Stimulated activated CD8-positive, alpha-beta memory T cell treated with anti-CD3 and anti-CD28 coated beads, Interleukin-15, amount 100 ng/mL, for 1 hour (primary cell): ENCODE data around the gene FXN.
"Not testable (repeated sequence)": the region's sequence is repeated elsewhere in the genome, so short reads cannot be mapped to it uniquely, and the experiment has no call there.

Experiments used
- DNase-seq: peaks from one replicate; pipeline ENCODE4 v3.0.0-alpha.2; 2020; ENCODE audit warnings: low read depth

FXN gene

DNA sequence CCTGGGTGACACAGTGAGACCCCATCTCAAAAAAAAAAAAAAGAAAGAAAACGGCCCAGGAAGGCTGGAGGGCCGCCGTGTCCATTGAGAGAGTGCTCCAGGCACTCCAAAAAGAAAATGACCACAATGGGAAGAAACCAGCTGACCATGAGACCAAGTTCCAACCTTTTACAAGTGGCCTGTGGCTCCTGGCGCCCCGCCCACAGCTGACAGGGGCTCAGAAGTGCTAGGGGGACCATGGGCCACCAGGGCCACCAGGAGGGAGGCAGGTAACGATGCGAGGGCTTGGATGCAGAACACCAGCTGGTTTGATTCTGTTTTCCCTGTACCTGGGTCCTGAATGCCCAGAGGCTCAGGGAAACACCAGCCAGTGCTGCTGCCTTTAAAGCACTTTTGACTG, 34.6 kb downstream of the FXN start:
- DNase-seq, result no peak

DNA sequence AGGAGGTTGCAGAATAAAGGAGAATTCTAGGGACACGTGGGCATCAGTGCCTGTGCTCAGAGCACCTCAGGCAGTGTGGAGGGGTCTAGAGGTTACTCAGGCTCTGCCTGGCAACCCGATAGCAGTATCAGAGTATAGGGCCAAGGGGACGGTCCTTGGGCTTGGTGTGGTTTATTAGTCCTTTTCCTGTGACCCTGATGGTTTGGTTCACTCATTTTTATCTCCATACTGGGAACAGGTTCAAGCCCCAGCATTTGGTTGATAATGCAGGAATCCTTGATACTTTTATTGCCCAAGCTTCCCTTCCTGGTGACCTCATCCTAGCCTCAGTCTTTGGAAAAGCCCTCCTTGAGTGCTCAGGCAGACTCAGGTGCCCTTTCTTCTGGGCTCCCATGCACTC, 35.5 kb downstream of the FXN start:
- no peak for DNase-seq

GRCh38 chr9:69073103-69073502, 37.6 kb downstream of the FXN start:
- DNase-seq, result no peak

- DNase-seq, result no peak
Observed at GRCh38 chr9:69074801-69075200, 39.2 kb downstream of the FXN start.

- no peak for DNase-seq
Observed at GRCh38 chr9:69076550-69076949, 41.0 kb downstream of the FXN start.

DNA sequence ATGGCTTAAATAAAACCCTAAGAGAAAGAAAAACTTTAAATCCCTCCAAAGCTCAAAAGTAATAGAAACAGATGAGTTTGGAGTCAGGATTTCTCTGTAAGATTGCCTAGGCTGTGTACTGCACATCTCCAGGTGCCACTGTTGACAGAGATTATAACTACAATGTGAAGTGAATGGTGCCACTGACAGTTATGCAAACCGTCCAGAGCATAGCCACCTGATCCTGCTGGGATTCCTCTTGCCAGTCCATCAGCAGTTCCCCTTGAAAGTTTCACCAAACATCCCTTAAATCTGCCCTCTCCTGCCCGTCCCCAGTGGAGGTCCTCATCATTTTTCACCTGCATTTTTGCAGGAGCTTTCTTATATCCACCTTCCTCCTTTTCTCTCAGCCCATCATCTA, 42.5 kb downstream of the FXN start:
- DNase-seq, result no peak

- no peak for DNase-seq
Observed at GRCh38 chr9:69078581-69078980, 43.0 kb downstream of the FXN start.

- no peak for DNase-seq
Observed at GRCh38 chr9:69079186-69079585, 43.6 kb downstream of the FXN start.

DNA sequence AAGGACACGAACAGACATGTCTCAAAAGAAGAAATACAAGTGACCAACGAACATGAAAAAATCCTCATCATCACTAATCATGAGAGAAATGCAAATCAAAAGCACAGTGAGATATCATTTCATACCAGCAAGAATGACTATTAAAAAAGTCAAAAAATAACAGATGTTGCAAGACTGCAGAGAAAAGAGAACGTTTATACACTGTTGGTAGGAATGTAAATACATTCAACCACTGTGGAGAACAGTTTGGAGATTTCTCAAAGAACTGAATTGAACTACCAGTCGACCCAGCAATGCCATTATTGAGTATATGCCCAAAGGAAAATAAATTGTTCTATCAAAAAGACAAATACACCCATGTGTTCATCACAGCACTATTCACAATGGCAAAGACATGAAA, 45.7 kb downstream of the FXN start:
- no peak for DNase-seq

GRCh38 chr9:69083321-69083720, 47.8 kb downstream of the FXN start:
- DNase-seq, result no peak

GRCh38 chr9:69085569-69086283, 50.2 kb downstream of the FXN start:
- DNase-seq, result no peak

DNA sequence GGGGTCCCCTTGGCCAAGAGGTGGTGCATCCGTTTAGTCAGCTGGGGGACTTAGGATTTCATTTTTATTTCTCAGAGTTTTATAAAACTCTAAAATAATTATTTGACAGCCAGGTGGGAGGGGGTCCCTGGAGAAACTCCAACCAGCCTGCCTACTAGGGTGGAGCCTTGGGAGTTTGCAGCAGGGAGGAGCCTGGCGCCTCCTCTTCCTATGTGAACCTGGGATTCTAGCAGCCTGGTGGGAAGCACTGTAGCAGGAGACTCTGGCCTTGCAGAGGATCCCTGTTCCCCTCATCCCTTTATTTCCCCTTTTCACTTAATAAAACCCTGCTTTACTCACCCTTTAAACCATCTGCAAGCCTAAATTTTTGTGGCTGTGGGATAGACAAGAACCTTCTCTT, 50.8 kb downstream of the FXN start:
- DNase-seq, result no peak

- DNase-seq, result no peak
Observed at GRCh38 chr9:69086769-69087168, 51.2 kb downstream of the FXN start.

DNA sequence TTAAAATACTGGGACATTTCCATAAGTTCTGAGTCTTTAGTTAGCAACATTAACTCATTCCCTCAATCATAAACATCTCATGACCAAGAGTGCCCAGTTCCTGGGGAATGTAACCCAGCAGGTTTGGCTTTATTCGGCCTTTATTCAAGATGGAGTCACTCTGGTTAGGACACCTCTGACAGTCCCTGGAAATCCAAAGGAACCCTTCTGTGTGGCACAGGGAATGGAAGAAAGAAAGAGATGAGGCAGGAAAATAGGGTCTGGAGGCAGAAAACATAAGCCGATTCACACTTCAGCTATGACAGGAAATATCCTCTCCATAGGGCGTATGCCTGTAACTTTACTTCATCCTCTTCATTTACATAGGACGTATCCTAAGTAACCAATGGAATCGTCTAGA, 53.5 kb downstream of the FXN start:
- DNase-seq, result no peak

- DNase-seq, result no peak
Observed at GRCh38 chr9:69089491-69089890, 53.9 kb downstream of the FXN start.

DNA sequence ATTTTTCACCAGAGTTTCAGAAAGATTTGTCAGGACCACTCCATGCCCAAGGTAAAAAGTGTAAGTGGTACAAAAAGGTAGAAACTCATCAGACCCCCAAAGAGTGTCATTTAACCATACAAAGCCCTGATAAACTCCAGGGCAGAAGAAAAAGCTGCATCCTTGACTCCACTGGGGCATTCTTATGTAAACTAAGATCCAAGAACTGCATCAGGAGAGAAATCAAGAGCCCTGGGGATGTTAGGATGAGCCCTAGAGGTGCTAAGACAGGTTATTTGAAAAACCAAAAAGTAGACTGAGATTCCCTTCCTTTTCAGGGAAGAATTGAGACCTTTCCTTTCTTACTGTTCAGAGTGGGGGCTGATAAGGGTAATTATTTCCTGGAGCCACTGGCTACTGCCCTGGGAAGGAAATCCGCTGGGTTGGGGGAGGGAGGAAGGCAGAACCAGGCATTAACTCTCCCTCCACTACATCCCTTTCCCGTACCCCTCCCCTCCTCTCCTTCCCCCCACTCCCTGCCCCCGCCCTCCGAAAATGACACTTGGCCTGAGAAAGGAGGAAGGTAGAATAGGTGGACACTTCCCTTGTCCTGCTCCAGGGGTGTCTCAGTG, 54.7 kb downstream of the FXN start:
- DNase-seq, result no peak

- no peak for DNase-seq
Observed at GRCh38 chr9:69090946-69091345, 55.4 kb downstream of the FXN start.

- DNase-seq, result no peak
Observed at GRCh38 chr9:69093471-69094103, 58.0 kb downstream of the FXN start.

DNA sequence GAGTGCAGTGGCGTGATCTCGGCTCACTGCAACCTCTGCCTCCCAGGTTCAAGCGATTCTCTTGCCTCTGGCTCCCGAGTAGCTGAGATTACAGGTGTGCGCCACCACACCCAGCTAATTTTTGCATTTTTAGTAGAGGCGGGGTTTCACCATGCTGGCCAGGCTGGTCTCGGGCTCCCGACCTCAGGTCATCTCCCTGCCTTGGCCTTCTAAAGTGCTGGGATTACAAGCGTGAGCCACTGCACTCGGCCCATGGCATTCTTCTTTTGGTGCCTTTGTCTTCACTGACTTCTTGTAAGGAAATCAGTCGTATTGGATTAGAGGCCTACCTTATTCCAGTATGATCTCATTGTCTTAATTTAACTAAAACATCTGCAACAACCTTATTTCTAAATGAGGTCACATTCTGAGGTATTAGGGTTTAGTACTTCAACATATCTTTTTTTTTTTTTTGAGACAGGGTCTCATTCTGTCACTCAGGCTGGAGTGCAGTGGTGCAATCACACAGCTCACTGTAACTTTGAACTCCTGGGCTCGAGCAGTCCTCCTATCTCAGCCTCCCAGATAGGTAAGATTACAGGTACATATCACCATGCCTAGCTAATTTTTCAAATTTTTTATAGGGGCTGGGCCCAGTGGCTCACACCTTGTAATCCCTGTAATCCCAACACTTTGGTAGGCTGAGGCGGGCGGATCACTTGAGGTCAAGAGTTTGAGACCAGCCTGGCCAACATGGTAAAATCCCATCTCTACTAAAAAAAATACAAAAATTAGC, 59.0 kb downstream of the FXN start:
- DNase-seq, result not testable (repeated sequence)

DNA sequence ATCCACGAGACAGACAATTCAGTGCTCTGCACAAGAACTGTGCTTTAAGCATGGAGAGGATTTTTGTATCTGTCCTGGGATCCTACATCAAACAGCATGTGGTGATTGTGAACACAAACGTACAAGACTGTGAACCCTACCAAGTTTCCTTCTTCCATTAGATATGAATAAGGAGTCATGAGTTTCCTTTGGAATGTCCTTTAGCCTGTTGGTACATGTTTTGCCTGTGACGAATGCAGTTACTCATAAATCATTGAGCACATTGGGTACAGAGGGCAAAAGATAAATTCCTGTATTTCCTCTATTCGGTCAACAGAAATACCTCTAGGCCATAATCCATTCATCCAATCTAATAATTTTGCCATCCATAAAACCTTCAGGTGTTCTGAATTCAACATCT, 61.5 kb downstream of the FXN start:
- DNase-seq, result no peak

DNA sequence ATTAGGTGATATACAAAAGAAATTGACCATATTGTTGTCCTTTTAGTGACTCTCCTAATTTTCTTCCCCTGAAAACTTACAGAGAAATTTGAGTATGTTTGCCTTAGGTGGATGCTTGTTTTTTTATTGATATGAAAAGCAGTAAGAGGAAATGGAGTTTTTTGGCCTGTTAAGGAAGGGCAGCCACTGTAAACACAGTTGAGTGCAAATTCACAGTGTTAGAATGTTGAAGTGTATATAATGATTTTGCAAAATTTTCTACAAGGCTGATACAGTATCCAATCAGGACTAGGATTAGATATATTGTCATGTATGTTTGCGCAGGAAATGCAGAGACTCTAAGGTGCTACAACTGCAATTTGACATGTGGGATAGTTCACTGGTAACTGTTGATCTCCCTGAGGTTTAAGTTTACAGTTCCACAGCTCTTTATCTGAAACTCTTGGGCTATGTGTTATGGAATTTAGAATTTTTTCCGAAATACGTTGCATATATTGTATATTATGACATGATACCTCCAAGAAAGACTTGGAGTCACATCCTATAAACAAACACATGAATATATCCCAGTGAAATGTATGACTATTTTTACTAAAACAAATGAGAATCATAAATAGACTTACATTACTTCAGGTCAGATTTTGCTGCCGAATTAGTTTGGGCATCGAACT, 62.5 kb downstream of the FXN start:
- DNase-seq, result no peak

- DNase-seq, result not testable (repeated sequence)
Observed at GRCh38 chr9:69103348-69103996, 67.9 kb downstream of the FXN start.
